H1 (cell line): ENCODE measurements around the gene KCTD15. TPM values are rescaled to one million over a fixed set of nuclear protein-coding genes. Genes with fewer than 3 reads are reported as not detected.

Source experiments
- ATF3 ChIP-seq: IDR thresholded peaks from 2 replicates; pipeline ENCODE4 v1.6.1; 2011; ENCODE audit warnings: low read depth, mild to moderate bottlenecking, low read length; ENCODE audit not compliant: insufficient read depth
- CBX5 ChIP-seq: fragments of 300-800, 300-1000 bp; sonication (generic); IDR thresholded peaks from 2 replicates; pipeline ENCODE4 v1.7.1; 2016; ENCODE audit warnings: antibody characterized with exemption, low read length, low read depth
- TAF7 ChIP-seq: optimal IDR thresholded peaks from 2 replicates; pipeline ENCODE3; 2011; ENCODE audit warnings: low read depth, mild to moderate bottlenecking, inconsistent platforms, low read length, moderate library complexity, borderline replicate concordance
- polyA plus RNA-seq, 7 experiments: library from polyadenylated mRNA; depleted of rRNA in 3 of 7; stranded (reverse) in 5 of 7; unstranded in 2 of 7; fragments of >200 nt in 5 of 7; fragments of 200-250 nt in 2 of 7; gene quantifications; 1 replicate in 5 of 7; 2 replicates in 1 of 7; 4 replicates in 1 of 7; pipeline versions ENCODE4 v1.2.1 to v1.2.3, GENCODE V29; 2011 to 2013; ENCODE audit warnings: missing spikeins in 2 of 7, mixed read lengths in 2 of 7
- total RNA-seq: library from RNA; stranded (reverse); fragmentation: NEBNext Ultra II Directional; extraction: Animal tissue kit (Norgen Biotek cat#: 25700); gene quantifications from 2 replicates; pipeline ENCODE4 v1.2.1, GENCODE V29; 2021

Gene KCTD15
- total and polyA plus RNA-seq, 2 of the 8 experiments (the other 6 are each of a cell fraction or from before 2014, with no cell fraction given): 25.1 to 27.0 TPM

- no peak for TF ChIP-seq ATF3
- no peak for TF ChIP-seq CBX5
- TF ChIP-seq TAF7: no peak
These were observed 48.8 kb downstream of the KCTD15 start (continued) for GRCh38 chr19:33845498-33845897.
